ENCODE data around the gene ELP5. TPM values are rescaled to one million over a fixed set of nuclear protein-coding genes. Genes with fewer than 3 reads are reported as not detected.

Gene ELP5
- total and polyA plus RNA-seq, 2 donors (not counting 3 experiments of a cell fraction or from before 2014, with no cell fraction given): 44.4 to 54.7 TPM

DNA sequence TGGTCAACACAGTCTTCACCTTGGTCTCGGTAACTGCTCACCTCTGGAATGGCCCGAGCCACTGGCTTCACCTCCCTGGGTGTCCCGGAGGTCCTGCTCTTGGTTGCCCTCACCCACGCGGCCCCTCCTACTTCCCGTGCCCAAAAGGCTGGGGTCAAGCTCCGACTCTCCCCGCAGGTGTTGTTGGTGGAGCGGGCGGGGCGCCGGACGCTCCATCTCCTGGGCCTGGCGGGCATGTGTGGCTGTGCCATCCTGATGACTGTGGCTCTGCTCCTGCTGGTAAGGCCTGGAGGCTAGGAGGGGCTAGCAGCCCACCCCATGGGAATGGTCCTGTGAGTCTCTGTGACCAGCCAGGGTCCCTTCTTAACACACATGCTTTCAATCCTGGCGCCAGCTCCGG lies 32.9 kb downstream of the ELP5 start:
- CTCF ChIA-PET: interaction anchor here (0.6 to 10.2 kb wide), 3 partner anchors 12 to 20 kb away, joined by 3 to 170 read pairs (median 5); no protein-coding TSS in a partner anchor
- peaks cover 8 to 19% of the 10 kb centered on the region in 2 experiments for H3K27me3 ChIP-seq (ENCODE audit: control insufficient read depth in 2 of 2, insufficient read depth in 2 of 2, low read length in 2 of 2)

DNA sequence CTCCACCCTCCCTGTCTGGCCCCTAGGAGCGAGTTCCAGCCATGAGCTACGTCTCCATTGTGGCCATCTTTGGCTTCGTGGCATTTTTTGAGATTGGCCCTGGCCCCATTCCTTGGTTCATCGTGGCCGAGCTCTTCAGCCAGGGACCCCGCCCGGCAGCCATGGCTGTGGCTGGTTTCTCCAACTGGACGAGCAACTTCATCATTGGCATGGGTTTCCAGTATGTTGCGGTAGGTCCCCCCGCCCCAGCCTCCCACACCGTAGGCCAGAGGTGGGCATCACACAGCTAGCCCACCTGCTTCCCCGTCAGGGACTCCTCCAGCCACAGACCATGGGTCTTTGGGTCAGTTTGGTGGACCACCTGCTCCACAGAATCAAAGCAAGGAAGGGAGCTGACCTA lies 33.7 kb downstream of the ELP5 start:
- FAIRE-seq (no peak), DNase-seq (ENCODE audit: low read depth, low spot score) (no peak)
- no TSS peak for BruUV-seq (replicated peaks)
- Histone ChIP-seq H3K4me2 (ENCODE audit: insufficient read depth, low read length) (no peak overlapping the region), H3K36me3 (ENCODE audit: control insufficient read depth in 2 of 2, extremely low read depth in 1 of 2, insufficient read depth in 2 of 2, low read length in 2 of 2) (no peaks in the 10 kb centered on the region), H3K27me3 (ENCODE audit: control insufficient read depth in 2 of 2, insufficient read depth in 2 of 2, low read length in 2 of 2) (peaks cover 8 to 20% of the 10 kb centered on the region in 2 experiments), H2AFZ (ENCODE audit: low read depth, low read length) (no peak overlapping the region), H3K4me3 (replicated peaks in 1 of 3; ENCODE audit: insufficient read depth in 1 of 3, low read depth in 1 of 3, low read length in 3 of 3) (no peak overlapping the region), H3K9ac (replicated peaks; ENCODE audit: extremely low read depth, insufficient read depth, low read length) (no peak overlapping the region), H3K27ac (ENCODE audit: insufficient read depth, low read depth, low read length) (no peak overlapping the region), H3K79me2 (ENCODE audit: control insufficient read depth, insufficient read depth, low read length) (no peaks in the 10 kb centered on the region), H3K4me1 (ENCODE audit: control insufficient read depth, extremely low read depth, insufficient read depth, low read length) (peaks cover 9% of the 10 kb centered on the region), H3K9me3 (replicated peaks; ENCODE audit: control insufficient read depth, insufficient read depth, low read length) (no peaks in the 10 kb centered on the region), H3K9me1 (replicated peaks; ENCODE audit: control insufficient read depth, extremely low read depth, insufficient read depth, low read length) (no peaks in the 10 kb centered on the region), H4K20me1 (replicated peaks; ENCODE audit: control insufficient read depth, extremely low read depth, insufficient read depth, low read length) (no peaks in the 10 kb centered on the region)
- intact Hi-C loops (cut with micrococcal nuclease) (no loop called here), dilution Hi-C loops (cut with MboI; ENCODE audit: extremely low pct_ligation_motif_present, low sequenced_read_pairs) (no loop called here)
- ChIA-PET CTCF (interaction anchor here (1.2 to 10.2 kb wide), 3 partner anchors 11 to 65 kb away, joined by 4 to 170 read pairs (median 5); no protein-coding TSS in a partner anchor), POLR2A (no interaction called here)
- TF ChIP-seq JUN (IDR thresholded peaks at IDR 0.05; ENCODE audit: borderline replicate concordance, insufficient read depth, insufficient read length, low read depth) (no peak), EZH2 (IDR thresholded peaks at IDR 0.05; ENCODE audit: borderline replicate concordance, low read depth, low read length, severe bottlenecking) (no peak), FOS (IDR thresholded peaks at IDR 0.05; ENCODE audit: borderline replicate concordance, insufficient read depth, low read length) (no peak), POLR2A (IDR thresholded peaks at IDR 0.05; ENCODE audit: low read depth, low read length) (no peak), MYC (IDR thresholded peaks at IDR 0.05; ENCODE audit: low read depth, low read length) (no peak), GATA2 (IDR thresholded peaks at IDR 0.05; ENCODE audit: insufficient read depth, insufficient read length, low read depth, low read length) (no peak), POLR2AphosphoS5 (IDR thresholded peaks at IDR 0.05; ENCODE audit: insufficient read depth, low read depth, low read length) (no peak)
- TF ChIP-seq, protein P1, sequence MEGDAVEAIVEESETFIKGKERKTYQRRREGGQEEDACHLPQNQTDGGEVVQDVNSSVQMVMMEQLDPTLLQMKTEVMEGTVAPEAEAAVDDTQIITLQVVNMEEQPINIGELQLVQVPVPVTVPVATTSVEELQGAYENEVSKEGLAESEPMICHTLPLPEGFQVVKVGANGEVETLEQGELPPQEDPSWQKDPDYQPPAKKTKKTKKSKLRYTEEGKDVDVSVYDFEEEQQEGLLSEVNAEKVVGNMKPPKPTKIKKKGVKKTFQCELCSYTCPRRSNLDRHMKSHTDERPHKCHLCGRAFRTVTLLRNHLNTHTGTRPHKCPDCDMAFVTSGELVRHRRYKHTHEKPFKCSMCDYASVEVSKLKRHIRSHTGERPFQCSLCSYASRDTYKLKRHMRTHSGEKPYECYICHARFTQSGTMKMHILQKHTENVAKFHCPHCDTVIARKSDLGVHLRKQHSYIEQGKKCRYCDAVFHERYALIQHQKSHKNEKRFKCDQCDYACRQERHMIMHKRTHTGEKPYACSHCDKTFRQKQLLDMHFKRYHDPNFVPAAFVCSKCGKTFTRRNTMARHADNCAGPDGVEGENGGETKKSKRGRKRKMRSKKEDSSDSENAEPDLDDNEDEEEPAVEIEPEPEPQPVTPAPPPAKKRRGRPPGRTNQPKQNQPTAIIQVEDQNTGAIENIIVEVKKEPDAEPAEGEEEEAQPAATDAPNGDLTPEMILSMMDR (IDR thresholded peaks at IDR 0.05; ENCODE audit: extremely low read depth in 1 of 2, insufficient read depth in 1 of 2, low read depth in 1 of 2, low read length in 2 of 2): no peak
- TF ChIP-seq, protein P2, sequence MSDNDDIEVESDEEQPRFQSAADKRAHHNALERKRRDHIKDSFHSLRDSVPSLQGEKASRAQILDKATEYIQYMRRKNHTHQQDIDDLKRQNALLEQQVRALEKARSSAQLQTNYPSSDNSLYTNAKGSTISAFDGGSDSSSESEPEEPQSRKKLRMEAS (IDR thresholded peaks at IDR 0.05; ENCODE audit: insufficient read depth, insufficient read length): no peak

More for the DNA sequence above, 32.9 kb downstream of the ELP5 start:
- DNase-seq (ENCODE audit: low read depth, low spot score) (no peak), FAIRE-seq (no peak)
- Histone ChIP-seq H3K79me2 (ENCODE audit: control insufficient read depth, insufficient read depth, low read length) (no peaks in the 10 kb centered on the region), H2AFZ (ENCODE audit: low read depth, low read length) (no peak overlapping the region), H3K9me1 (replicated peaks; ENCODE audit: control insufficient read depth, extremely low read depth, insufficient read depth, low read length) (no peaks in the 10 kb centered on the region), H4K20me1 (replicated peaks; ENCODE audit: control insufficient read depth, extremely low read depth, insufficient read depth, low read length) (no peaks in the 10 kb centered on the region), H3K27ac (ENCODE audit: insufficient read depth, low read depth, low read length) (no peak overlapping the region), H3K4me3 (replicated peaks in 1 of 3; ENCODE audit: insufficient read depth in 1 of 3, low read depth in 1 of 3, low read length in 3 of 3) (no peak overlapping the region), H3K9ac (replicated peaks; ENCODE audit: extremely low read depth, insufficient read depth, low read length) (no peak overlapping the region), H3K36me3 (ENCODE audit: control insufficient read depth in 2 of 2, extremely low read depth in 1 of 2, insufficient read depth in 2 of 2, low read length in 2 of 2) (no peaks in the 10 kb centered on the region), H3K4me1 (ENCODE audit: control insufficient read depth, extremely low read depth, insufficient read depth, low read length) (peaks cover 9% of the 10 kb centered on the region), H3K9me3 (replicated peaks; ENCODE audit: control insufficient read depth, insufficient read depth, low read length) (no peaks in the 10 kb centered on the region), H3K4me2 (ENCODE audit: insufficient read depth, low read length) (no peak overlapping the region)
- intact Hi-C loops (cut with micrococcal nuclease) (no loop called here), dilution Hi-C loops (cut with MboI; ENCODE audit: extremely low pct_ligation_motif_present, low sequenced_read_pairs) (no loop called here)
- TF ChIP-seq JUN (IDR thresholded peaks at IDR 0.05; ENCODE audit: borderline replicate concordance, insufficient read depth, insufficient read length, low read depth) (no peak), FOS (IDR thresholded peaks at IDR 0.05; ENCODE audit: borderline replicate concordance, insufficient read depth, low read length) (no peak)
- TF ChIP-seq, protein P1 (IDR thresholded peaks at IDR 0.05; ENCODE audit: extremely low read depth in 1 of 2, insufficient read depth in 1 of 2, low read depth in 1 of 2, low read length in 2 of 2): no peak
- POLR2A ChIA-PET: no interaction called here
- BruUV-seq (replicated peaks): no TSS peak
